OCI-M1 (cell line): ENCODE data around the gene CCDC59.

ENCODE experiments used
- DNase-seq: peaks from one replicate; lab custom pipeline; 2025; lab: John Stamatoyannopoulos, UW

CCDC59 gene

DNA sequence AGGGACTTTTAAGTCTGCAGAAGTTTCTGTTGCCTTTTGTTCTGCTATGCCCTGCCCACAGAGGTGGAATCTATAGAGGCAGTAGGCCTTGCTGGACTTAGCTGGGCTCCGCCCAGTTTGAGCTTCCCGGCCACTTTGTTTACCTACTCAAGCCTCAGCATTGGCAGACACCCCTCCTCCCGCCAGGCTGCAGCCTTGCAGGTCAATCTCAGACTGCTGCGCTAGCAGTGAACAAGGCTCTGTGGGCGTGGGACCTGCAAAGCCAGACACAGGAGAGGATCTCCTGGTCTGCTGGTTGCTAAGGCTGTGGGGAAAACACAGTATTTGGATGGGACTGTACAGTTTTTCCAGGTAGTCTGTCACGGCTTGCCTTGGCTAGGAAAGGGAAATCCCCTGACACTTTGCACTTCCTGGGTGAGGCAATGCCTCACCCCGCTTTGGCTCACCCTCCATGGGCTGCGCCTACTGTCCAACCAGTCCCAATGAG lies 43.7 kb downstream of the CCDC59 start:
- no peak for DNase-seq
